ENCODE data around the gene MGAT5.

MGAT5 gene

DNA sequence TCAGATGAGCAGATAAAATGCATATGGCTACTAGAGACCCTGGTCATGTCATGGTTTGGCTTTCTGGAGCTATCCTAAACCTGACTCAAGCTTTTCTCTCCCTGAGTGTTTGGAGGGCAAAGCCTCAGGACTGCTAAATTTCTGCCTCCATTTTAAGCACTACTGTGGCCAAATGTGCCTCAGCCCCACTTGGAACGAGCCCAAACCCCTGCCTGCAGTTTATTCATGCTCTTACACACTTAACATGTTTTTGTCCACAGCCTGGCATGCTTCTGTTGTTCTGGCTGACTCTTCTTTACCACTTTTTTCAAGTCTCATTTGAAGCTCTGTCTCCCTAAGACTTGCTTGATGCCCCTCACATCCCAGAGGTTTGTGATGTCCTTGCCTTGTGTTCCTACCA lies 24.7 kb downstream of the MGAT5 start:
- Mint-ChIP-seq H3K4me3 (no peak overlapping the region), H3K27me3 (no peaks in the 10 kb centered on the region), H3K9me3 (no peaks in the 10 kb centered on the region)

DNA sequence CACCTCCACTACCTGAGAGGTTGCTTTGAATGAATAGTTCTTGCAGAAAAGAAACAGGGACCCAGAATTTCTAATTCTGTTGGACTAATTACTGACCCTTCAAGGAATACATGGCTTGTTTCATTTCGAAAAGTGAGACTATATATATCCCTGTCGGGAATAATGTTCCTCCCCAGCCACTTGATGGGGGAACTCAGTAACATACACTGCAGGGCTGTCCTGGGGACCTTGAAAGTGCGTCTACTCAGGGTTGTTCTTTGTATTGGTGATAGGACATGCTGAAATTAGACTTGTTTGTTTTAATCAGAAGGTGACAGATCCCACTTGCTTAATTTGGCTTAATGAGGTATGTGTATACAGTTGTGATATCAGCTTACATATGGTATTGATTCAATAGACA lies 25.5 kb downstream of the MGAT5 start:
- H3K9me3 Mint-ChIP-seq, result no peaks in the 10 kb centered on the region
- H3K4me1 Mint-ChIP-seq (ENCODE audit: low read depth in 2 of 2), result peaks cover 46 to 59% of the 10 kb centered on the region in 2 donors
- H3K36me3 Mint-ChIP-seq (ENCODE audit: insufficient read depth), result peaks cover 9% of the 10 kb centered on the region
- DNase-seq, result no peak
- H3K27ac Mint-ChIP-seq, result no peak overlapping the region
- no peaks in the 10 kb centered on the region for H3K27me3 Mint-ChIP-seq
- no peak overlapping the region for H3K4me3 Mint-ChIP-seq
- ATAC-seq (replicated peaks), result no peak

More for the DNA sequence above, 24.7 kb downstream of the MGAT5 start:
- Mint-ChIP-seq H3K4me1 (ENCODE audit: low read depth in 2 of 2) (peaks cover 51 to 61% of the 10 kb centered on the region in 2 donors), H3K36me3 (ENCODE audit: insufficient read depth) (peaks cover 9% of the 10 kb centered on the region), H3K27ac (no peak overlapping the region)
- ATAC-seq (replicated peaks) (no peak), DNase-seq (no peak)

DNA sequence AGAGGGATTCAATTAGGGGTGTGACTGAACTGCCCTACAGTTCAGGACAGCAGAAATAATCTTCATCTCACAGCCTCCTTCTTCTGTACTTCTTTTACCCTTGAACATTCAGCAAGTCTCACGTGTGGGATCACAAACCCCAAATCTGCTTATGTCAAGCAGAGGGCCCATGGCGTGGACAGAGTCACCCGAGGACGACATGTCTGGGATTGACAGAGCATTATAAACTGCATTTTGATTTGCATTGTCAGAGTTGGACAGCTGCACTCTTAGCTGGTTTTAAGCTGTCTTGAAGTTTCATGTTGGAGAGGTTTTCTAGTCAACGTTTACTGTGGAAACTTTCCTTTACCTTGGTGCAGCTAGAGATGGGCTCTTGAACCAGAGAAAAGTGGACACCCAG lies 26.4 kb downstream of the MGAT5 start:
- Mint-ChIP-seq H3K4me3 (no peak overlapping the region), H3K27me3 (no peaks in the 10 kb centered on the region), H3K36me3 (ENCODE audit: insufficient read depth) (peaks cover 8% of the 10 kb centered on the region), H3K9me3 (no peaks in the 10 kb centered on the region), H3K4me1 (ENCODE audit: low read depth in 2 of 2) (peaks cover 39 to 56% of the 10 kb centered on the region in 2 donors), H3K27ac (no peak overlapping the region)
- ATAC-seq (replicated peaks) (no peak), DNase-seq (no peak)

DNA sequence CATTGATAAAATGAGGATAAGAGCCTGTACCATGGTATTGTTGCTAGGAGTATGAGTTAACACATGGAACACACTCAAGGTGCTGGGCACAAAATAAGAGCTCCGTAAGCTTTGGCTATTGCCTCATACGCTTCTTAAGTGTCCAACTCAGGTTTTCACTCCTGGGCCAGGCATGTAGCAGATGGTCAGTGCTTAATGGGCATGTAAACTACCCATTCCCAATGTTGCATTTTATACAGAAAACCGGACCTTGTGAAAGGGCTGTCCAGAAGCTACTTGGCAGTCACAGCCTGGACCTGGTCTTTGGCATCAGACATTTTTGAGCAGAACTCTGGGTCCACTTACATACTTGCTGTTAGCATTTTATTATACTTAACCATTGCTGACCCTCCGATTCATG lies 26.9 kb downstream of the MGAT5 start:
- no peak for DNase-seq
- H3K27me3 Mint-ChIP-seq, result peaks cover 0 to 3% of the 10 kb centered on the region in 2 donors
- H3K4me1 Mint-ChIP-seq (ENCODE audit: low read depth in 2 of 2), result peaks cover 36 to 51% of the 10 kb centered on the region in 2 donors
- no peak overlapping the region for H3K27ac Mint-ChIP-seq
- no peaks in the 10 kb centered on the region for H3K9me3 Mint-ChIP-seq
- H3K4me3 Mint-ChIP-seq, result no peak overlapping the region
- no peak for ATAC-seq (replicated peaks)
- peaks cover 3% of the 10 kb centered on the region for H3K36me3 Mint-ChIP-seq (ENCODE audit: insufficient read depth)

DNA sequence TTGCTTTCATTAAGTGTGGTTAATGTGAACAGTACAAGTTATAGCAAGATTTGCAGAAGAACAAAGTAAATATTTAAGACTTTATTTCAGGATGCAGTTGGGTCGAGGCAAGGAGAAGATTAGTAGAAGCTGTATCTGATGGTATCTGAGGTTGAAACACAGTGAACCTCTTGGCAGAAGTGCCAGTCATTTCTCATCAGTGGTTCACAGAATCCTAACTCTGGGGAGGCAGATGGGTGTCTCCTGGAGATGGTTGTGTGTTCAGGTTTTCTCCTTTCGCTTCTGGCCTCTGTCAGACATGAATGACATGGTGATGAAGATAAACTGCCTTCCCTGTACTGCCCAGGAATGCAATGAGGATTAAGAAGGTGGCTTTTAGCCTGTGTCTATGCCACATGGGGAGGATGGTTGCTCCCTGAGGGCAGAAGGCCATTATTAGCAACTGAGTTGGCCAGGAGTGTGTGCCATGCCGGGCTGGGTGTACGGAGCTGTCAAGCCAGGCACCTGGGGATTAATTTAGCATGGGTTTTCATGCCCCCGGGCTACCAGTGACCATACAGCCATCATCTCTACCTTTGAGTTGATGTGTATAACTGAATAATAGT lies 28.0 kb downstream of the MGAT5 start:
- H3K27me3 Mint-ChIP-seq, result peaks cover 0 to 11% of the 10 kb centered on the region in 2 donors
- peaks cover 37 to 46% of the 10 kb centered on the region in 2 donors for H3K4me1 Mint-ChIP-seq (ENCODE audit: low read depth in 2 of 2)
- ATAC-seq (replicated peaks) (no peak), DNase-seq (no peak)
- peak overlapping the region; percentile 19 to 30 for H3K4me3 Mint-ChIP-seq
- H3K27ac Mint-ChIP-seq, result peak overlapping the region; percentile 9 to 90
- no peaks in the 10 kb centered on the region for H3K9me3 Mint-ChIP-seq
- peaks cover 2% of the 10 kb centered on the region for H3K36me3 Mint-ChIP-seq (ENCODE audit: insufficient read depth)

DNA sequence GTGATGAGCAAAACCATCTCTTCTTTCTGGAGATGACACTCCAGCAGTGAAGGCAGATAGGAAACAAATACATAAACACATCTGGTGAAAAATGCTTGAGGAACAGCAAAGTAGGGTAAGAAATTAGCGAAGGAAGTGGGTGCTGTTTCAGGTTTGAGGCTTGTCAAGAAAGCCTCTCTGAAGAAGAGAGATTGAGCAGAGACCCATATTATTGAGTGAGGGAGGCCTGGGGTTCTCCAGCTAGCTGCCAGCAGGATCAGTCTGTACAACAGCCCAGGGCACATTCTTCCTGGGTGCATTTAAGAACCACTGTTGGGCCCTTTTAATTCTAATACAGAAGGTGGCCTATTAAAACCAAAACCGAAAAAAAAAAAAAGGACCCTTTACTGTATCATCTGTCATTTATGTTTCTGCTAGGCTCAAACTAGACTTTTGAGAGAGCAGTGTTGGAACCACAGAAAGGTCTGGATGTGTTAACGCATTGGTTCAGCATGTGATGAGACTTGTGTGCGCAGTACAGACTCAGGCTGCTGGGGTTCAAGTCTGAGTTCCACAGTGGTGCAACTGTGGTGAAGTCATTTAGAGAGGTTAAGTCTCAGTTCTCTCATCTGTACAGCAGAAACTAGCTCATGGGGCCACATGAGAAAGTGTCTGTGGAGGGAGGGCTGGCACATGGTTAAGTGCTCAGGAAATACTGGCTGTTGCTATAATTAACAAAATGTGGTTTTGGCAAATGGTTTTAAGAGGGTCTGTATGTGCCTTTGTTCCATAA lies 28.9 kb downstream of the MGAT5 start:
- Mint-ChIP-seq H3K27ac (peak overlapping the region; percentile 9 to 90), H3K36me3 (ENCODE audit: insufficient read depth) (peaks cover 2% of the 10 kb centered on the region), H3K4me1 (ENCODE audit: low read depth in 2 of 2) (peaks cover 40 to 42% of the 10 kb centered on the region in 2 donors), H3K4me3 (peak overlapping the region; percentile 54 to 63), H3K9me3 (no peaks in the 10 kb centered on the region), H3K27me3 (peaks cover 0 to 15% of the 10 kb centered on the region in 2 donors)
- peak; percentile 86 for ATAC-seq (replicated peaks)
- DNase-seq, result peak in 2 of 3 experiments; percentile 17 to 30

DNA sequence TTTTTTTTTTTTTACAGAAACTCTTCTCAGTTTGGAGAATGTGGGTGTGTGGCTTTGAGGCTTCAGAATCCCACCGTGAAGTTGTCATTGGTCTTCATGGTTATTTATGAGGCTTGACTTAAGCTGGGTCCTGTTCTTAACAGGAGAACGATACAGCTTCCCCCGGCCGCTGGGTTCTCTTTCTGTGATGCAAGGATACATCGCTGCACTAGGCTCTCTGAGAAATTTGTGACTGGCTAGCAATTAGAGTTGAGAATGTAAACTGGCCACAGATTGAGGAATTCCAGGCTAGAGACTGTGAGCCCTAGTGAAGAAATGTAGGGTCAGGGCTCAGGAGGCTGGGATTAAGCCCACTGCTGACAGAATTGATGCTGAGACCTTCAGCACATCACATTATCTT lies 29.8 kb downstream of the MGAT5 start:
- H3K4me3 Mint-ChIP-seq, result no peak overlapping the region
- DNase-seq, result no peak
- no peaks in the 10 kb centered on the region for H3K9me3 Mint-ChIP-seq
- H3K36me3 Mint-ChIP-seq (ENCODE audit: insufficient read depth), result peaks cover 2% of the 10 kb centered on the region
- ATAC-seq (replicated peaks), result no peak
- peak overlapping the region in 1 of 2 donors; percentile 90 for H3K27ac Mint-ChIP-seq
- H3K4me1 Mint-ChIP-seq (ENCODE audit: low read depth in 2 of 2), result peaks cover 41% of the 10 kb centered on the region in 2 donors
- H3K27me3 Mint-ChIP-seq, result peaks cover 0 to 15% of the 10 kb centered on the region in 2 donors

DNA sequence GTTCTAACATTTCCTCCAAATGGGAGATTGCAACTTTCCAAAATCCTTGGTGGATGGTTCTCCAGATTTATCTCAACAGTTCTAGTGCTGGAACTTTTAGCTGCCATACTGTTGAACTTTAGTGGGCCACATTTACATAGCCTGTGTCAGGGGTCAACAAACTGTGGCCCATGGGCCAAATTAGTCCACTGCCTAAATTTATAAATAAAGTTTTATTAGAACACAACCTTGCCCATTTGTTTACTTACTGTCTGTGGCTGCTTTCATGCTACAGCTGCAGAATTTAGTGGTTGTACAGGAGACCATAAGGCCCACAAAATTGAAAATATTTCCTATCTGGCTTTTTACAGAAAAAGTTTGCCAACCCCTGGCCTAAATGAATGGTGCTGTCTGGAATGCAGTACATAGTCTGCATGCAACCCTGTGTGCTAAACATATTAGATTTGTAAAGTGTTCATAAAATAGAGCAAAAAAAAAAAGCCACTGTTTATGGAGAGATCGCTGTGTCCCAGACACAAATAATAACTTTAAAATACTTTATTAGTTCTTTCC lies 30.3 kb downstream of the MGAT5 start:
- H3K4me3 Mint-ChIP-seq, result no peak overlapping the region
- H3K36me3 Mint-ChIP-seq (ENCODE audit: insufficient read depth), result peaks cover 2% of the 10 kb centered on the region
- ATAC-seq (replicated peaks) (no peak), DNase-seq (no peak)
- peak overlapping the region in 1 of 2 donors; percentile 90 for H3K27ac Mint-ChIP-seq
- peaks cover 36 to 37% of the 10 kb centered on the region in 2 donors for H3K4me1 Mint-ChIP-seq (ENCODE audit: low read depth in 2 of 2)
- peaks cover 0 to 15% of the 10 kb centered on the region in 2 donors for H3K27me3 Mint-ChIP-seq
- H3K9me3 Mint-ChIP-seq, result no peaks in the 10 kb centered on the region

DNA sequence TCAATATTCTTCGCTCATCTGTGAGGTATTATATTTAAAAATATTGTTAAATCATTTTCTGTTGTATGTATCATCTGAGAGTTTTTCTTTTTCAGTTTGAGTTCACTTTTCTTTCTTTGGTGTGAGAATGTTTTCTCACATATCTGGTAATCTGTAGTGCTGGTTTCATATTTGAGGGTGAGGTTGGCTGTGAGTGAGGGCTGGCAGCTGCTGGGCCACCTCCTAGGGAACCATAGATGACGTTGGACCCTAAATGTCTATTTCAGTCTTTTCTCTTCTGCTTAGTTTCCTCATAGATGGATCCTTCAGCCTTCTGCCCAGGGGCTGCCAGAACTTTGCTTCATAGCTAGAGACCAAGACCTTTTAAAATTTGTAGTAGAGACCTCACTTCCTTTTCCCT lies 33.5 kb downstream of the MGAT5 start:
- Mint-ChIP-seq H3K27ac (no peak overlapping the region), H3K4me3 (peak overlapping the region in 1 of 2 donors; percentile 5), H3K27me3 (peaks cover 0 to 15% of the 10 kb centered on the region in 2 donors), H3K36me3 (ENCODE audit: insufficient read depth) (no peaks in the 10 kb centered on the region), H3K9me3 (no peaks in the 10 kb centered on the region), H3K4me1 (ENCODE audit: low read depth in 2 of 2) (peaks cover 21 to 24% of the 10 kb centered on the region in 2 donors)
- DNase-seq (no peak), ATAC-seq (replicated peaks) (no peak)

DNA sequence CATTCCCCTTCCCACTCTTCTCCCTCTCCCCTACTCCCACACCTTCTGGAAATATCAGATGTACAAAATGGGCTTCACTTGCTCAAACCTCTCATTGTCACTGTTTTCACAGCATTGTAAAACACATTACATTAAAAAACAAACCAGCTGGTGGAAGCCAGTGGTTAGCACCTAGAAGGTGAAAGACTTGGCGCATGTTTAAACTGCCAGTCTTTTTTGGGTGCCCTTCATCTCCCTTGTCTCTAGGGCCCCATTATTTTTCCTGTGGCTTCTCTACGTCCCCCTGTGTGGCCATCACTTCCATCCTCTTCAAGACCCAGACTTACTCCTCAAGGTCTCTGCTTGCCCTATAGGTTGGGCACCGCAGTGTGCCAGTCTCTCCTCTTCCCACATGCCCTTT lies 34.9 kb downstream of the MGAT5 start:
- ATAC-seq (replicated peaks), result peak; percentile 85
- DNase-seq, result peak in 2 of 3 experiments; percentile 17 to 38
- H3K36me3 Mint-ChIP-seq (ENCODE audit: insufficient read depth), result no peaks in the 10 kb centered on the region

DNA sequence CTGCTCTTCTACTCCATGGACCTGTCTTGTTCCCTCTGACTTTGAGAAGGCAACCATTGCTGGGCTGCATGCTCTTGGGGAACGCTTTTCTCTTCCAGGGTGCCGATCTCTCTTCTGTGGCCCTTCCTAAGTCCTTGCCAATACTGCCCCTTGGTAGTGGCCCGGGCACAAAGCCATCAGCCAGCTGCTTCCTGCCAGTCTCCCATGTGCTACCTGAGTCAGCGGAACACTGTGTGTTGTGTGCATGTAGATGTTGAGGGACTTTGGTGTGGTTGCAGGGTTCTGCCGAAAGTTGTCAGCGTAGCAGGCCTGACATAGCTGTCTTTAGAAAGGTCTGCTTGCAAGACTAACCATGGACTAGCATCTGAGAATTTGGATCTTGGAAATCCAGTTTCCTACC lies 35.4 kb downstream of the MGAT5 start:
- no peak overlapping the region for H3K27ac Mint-ChIP-seq
- no peaks in the 10 kb centered on the region for H3K9me3 Mint-ChIP-seq
- no peak overlapping the region for H3K4me3 Mint-ChIP-seq
- H3K36me3 Mint-ChIP-seq (ENCODE audit: insufficient read depth), result no peaks in the 10 kb centered on the region
- DNase-seq, result no peak
- ATAC-seq (replicated peaks), result peak; percentile 32
- H3K4me1 Mint-ChIP-seq (ENCODE audit: low read depth in 2 of 2), result peaks cover 5 to 17% of the 10 kb centered on the region in 2 donors
- peaks cover 0 to 15% of the 10 kb centered on the region in 2 donors for H3K27me3 Mint-ChIP-seq

More for the DNA sequence above, 34.9 kb downstream of the MGAT5 start:
- Mint-ChIP-seq H3K27me3 (peaks cover 0 to 15% of the 10 kb centered on the region in 2 donors), H3K4me1 (ENCODE audit: low read depth in 2 of 2) (peaks cover 6 to 17% of the 10 kb centered on the region in 2 donors), H3K4me3 (no peak overlapping the region), H3K9me3 (no peaks in the 10 kb centered on the region), H3K27ac (no peak overlapping the region)

DNA sequence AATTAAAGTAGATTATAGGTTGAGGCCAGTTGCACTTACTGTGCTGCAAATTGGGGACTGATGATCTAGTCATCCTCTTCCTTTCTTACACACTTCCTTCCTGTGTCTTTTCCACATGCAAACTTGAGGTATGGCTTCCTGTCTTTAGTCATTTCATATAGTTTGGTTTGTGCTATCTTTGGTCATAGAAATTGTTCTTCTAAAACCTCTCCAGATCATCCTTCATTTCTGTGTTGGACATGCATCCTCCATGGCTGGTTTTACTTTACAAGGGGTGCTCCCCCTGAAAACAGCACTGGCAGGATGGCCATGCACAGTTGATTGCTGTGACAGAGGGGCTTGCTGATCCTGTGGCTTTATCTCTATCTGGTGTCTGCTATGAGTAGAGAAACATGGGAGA lies 36.5 kb downstream of the MGAT5 start:
- ATAC-seq (replicated peaks) (peak; percentile 44), DNase-seq (no peak)
- Mint-ChIP-seq H3K36me3 (ENCODE audit: insufficient read depth) (no peaks in the 10 kb centered on the region), H3K4me1 (ENCODE audit: low read depth in 2 of 2) (peaks cover 0 to 17% of the 10 kb centered on the region in 2 donors), H3K27ac (no peak overlapping the region), H3K9me3 (no peaks in the 10 kb centered on the region), H3K27me3 (peaks cover 0 to 15% of the 10 kb centered on the region in 2 donors), H3K4me3 (no peak overlapping the region)

DNA sequence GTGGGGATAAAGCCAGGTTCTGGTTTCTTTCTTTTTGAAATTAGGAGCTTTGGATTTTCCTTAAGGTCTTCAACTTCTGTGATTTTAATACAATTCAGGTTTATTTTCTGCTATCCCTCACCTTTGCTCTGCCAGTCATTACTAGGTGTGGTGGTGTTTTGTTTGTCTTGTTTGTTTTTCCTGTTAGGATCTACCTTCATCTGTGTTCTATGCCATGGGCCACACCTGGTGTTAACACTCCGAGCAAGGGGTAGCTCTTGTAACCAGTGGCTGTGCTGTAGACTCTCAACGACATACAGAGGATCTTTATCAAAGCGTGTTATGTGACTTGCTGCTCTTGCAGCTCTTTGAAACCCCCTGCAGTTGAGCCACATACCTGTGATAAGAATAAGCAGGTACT lies 38.6 kb downstream of the MGAT5 start:
- Mint-ChIP-seq H3K4me3 (no peak overlapping the region), H3K36me3 (ENCODE audit: insufficient read depth) (no peaks in the 10 kb centered on the region), H3K27ac (no peak overlapping the region), H3K9me3 (no peaks in the 10 kb centered on the region), H3K4me1 (ENCODE audit: low read depth in 2 of 2) (peaks cover 6 to 8% of the 10 kb centered on the region in 2 donors), H3K27me3 (no peaks in the 10 kb centered on the region)
- DNase-seq (no peak), ATAC-seq (replicated peaks) (no peak)

All from effector memory CD8-positive, alpha-beta T cell (primary cell).